GM12891 (cell line): ENCODE results near the gene SPRR2E.

Experiments
- POLR2A ChIP-seq: IDR thresholded peaks from 2 replicates; pipeline ENCODE4 v1.6.1; 2011; ENCODE audit warnings: low read depth, low read length, control low read depth
- POLR2AphosphoS5 ChIP-seq: IDR thresholded peaks from 2 replicates; pipeline ENCODE4 v1.6.1; 2011; ENCODE audit warnings: low read depth, low read length, control low read depth
- POU2F2 ChIP-seq: IDR thresholded peaks from 2 replicates; pipeline ENCODE4 v1.6.1; 2011; ENCODE audit warnings: low read depth, mild to moderate bottlenecking, control low read depth, low read length, moderate library complexity
- SPI1 ChIP-seq: IDR thresholded peaks from 2 replicates; pipeline ENCODE4 v1.6.1; 2011; ENCODE audit warnings: low read depth, low read length, control low read depth
- TAF1 ChIP-seq: IDR thresholded peaks from 2 replicates; pipeline ENCODE4 v1.6.1; 2011; ENCODE audit warnings: low read depth, low read length, control low read depth

DNA sequence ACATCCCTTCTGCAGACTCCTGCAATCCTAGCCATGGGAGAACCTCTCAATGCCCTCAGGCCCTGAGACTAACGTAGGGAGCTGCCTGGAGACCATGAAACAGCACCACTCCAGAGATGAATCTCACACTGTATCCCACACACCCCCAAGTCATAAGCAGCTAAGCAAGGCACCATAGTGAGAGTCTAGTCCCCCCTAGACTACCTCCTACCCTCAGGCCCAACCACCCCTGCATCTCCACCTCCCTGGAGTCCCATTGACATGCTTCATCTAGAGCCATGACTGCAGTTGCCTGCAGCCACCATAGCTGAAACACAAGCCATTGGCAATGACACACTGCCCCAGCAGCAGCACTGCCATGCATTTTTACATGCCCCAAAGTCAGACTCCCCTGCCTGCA, 38.9 kb upstream of the SPRR2E start:
- TF ChIP-seq POLR2A (no peak), POLR2AphosphoS5 (no peak), TAF1 (no peak), SPI1 (no peak), POU2F2 (no peak)
